OCI-LY7 (cell line): ENCODE data around the gene UFD1. TPM values are rescaled to one million over a fixed set of nuclear protein-coding genes. Genes with fewer than 3 reads are reported as not detected.
A peak's percentile ranks its signal among the peaks of the same experiment; 100 is the strongest.

Experiments used
- BruUV-seq: library from RNA; stranded (reverse); fragments of 400-500 nt; replicated peaks from 2 replicates; lab custom pipeline; 2021; lab: Mats Ljungman, UMichigan
- CTCF ChIA-PET: fragments of 300-600 bp; sonication (Branson Sonifier 250); formaldehyde crosslinking; loops from one replicate; lab custom pipeline; 2022; ENCODE audit warnings: antibody characterized with exemption; ENCODE audit not compliant: unreplicated experiment; lab: Charles Lee
- POLR2A ChIA-PET: fragments of 300-600 bp; sonication (Branson Sonifier 250); formaldehyde crosslinking; loops from one replicate; lab custom pipeline; 2022; ENCODE audit warnings: antibody characterized with exemption; lab: Charles Lee
- DNase-seq: peaks from one replicate; pipeline ENCODE4 v3.0.0-alpha.2; 2015; ENCODE audit warnings: low spot score
- H2AFZ ChIP-seq: fragments of 200-600 bp; sonication (generic), shearing (Covaris generic); 2 replicates; pipeline ENCODE4 v1.6.1; 2014; ENCODE audit warnings: mild to moderate bottlenecking, antibody characterized with exemption, low read length, moderate library complexity
- H3K27ac ChIP-seq: fragments of 200-600 bp; sonication (generic); 2 replicates; pipeline ENCODE4 v1.5.1; 2014; ENCODE audit warnings: mixed run types, low read depth, mild to moderate bottlenecking, moderate library complexity, low read length, inconsistent platforms; ENCODE audit not compliant: poor library complexity, severe bottlenecking
- H3K36me3 ChIP-seq: fragments of 200-600 bp; sonication (generic); 2 replicates; pipeline ENCODE4 v1.6.1; 2014; ENCODE audit warnings: mild to moderate bottlenecking, antibody characterized with exemption, low read length, moderate library complexity, mixed read lengths; ENCODE audit not compliant: insufficient read depth
- H3K4me1 ChIP-seq: fragments of 200-600 bp; sonication (generic); 2 replicates; pipeline ENCODE4 v1.5.1; 2014; ENCODE audit warnings: mild to moderate bottlenecking, low read length; ENCODE audit not compliant: insufficient read depth, poor library complexity, severe bottlenecking
- H3K4me2 ChIP-seq: fragments of 200-600 bp; sonication (generic); 2 replicates; pipeline ENCODE4 v1.6.1; 2014; ENCODE audit warnings: mild to moderate bottlenecking, low read length
- H3K4me3 ChIP-seq: fragments of 200-600 bp; sonication (generic); 2 replicates; pipeline ENCODE4 v1.5.1; 2014; ENCODE audit warnings: mild to moderate bottlenecking, low read depth, low read length; ENCODE audit not compliant: poor library complexity, severe bottlenecking
- H3K79me2 ChIP-seq: fragments of 200-600 bp; sonication (generic); 2 replicates; pipeline ENCODE4 v1.6.1; 2016; ENCODE audit warnings: low read depth, mild to moderate bottlenecking, low read length, moderate library complexity, mixed read lengths; ENCODE audit not compliant: insufficient read depth
- H3K9me2 ChIP-seq: fragments of 200-600 bp; sonication (generic); 2 replicates; pipeline ENCODE4 v1.6.1; 2016; ENCODE audit warnings: mild to moderate bottlenecking, low read length, mixed read lengths; ENCODE audit not compliant: insufficient read depth
- H3K9me3 ChIP-seq: fragments of 200-600 bp; sonication (generic); 2 replicates; pipeline ENCODE4 v1.6.1; 2014; ENCODE audit warnings: mild to moderate bottlenecking, mixed run types, low read length, mixed read lengths
- H4K20me1 ChIP-seq: fragments of 200-600 bp; sonication (generic); 2 replicates; pipeline ENCODE4 v1.6.1; 2014; ENCODE audit warnings: mild to moderate bottlenecking, antibody characterized with exemption, low read length, moderate library complexity, mixed read lengths; ENCODE audit not compliant: insufficient read depth
- CTCF ChIP-seq: fragments of 200-600 bp; sonication (generic); conservative IDR thresholded peaks from 2 replicates; pipeline ENCODE4 v1.5.1; 2014; ENCODE audit warnings: mild to moderate bottlenecking, antibody characterized with exemption, low read length, moderate library complexity, mixed read lengths
- EZH2phosphoT487 ChIP-seq: fragments of 200-600 bp; sonication (generic); IDR thresholded peaks from 2 replicates; pipeline ENCODE4 v1.6.1; 2018; ENCODE audit warnings: low read depth, borderline replicate concordance, mild to moderate bottlenecking, mixed run types, antibody characterized with exemption, low read length, moderate library complexity, mixed read lengths
- intact Hi-C: fragments of 100-400 bp; cut with micrococcal nuclease; formaldehyde crosslinking; loops from one replicate; pipeline ENCODE4 v1.10.0; 2022; ENCODE audit not compliant: unreplicated experiment
- total RNA-seq, 2 experiments: library from RNA; depleted of rRNA in 1 of 2; stranded (reverse); fragments of >200 nt in 1 of 2; shearing (Covaris generic) in 1 of 2; gene quantifications; 2 replicates each; pipeline ENCODE4 v1.2.3, GENCODE V29; 2014 to 2022

Gene UFD1
- total RNA-seq, 2 experiments from 2014 or later, result 60.1 to 70.8 TPM

- Histone ChIP-seq H3K36me3 (peaks cover 93% of the 10 kb centered on the region), H3K4me2 (no peak overlapping the region), H3K79me2 (no peaks in the 10 kb centered on the region), H3K27ac (no peak overlapping the region), H3K4me3 (no peak overlapping the region), H4K20me1 (no peaks in the 10 kb centered on the region), H3K9me3 (no peaks in the 10 kb centered on the region), H3K4me1 (no peaks in the 10 kb centered on the region), H3K9me2 (no peaks in the 10 kb centered on the region), H2AFZ (no peak overlapping the region)
- ChIA-PET POLR2A (interaction anchor here (0.6 kb wide), 1 partner anchor 60 kb away, joined by 3 read pairs; no protein-coding TSS in a partner anchor), CTCF (no interaction called here)
- BruUV-seq, result no TSS peak
- no peak for TF ChIP-seq EZH2phosphoT487
- 0 out of 2 replicates have a peak, but pooled peaks have one; percentile 29 for TF ChIP-seq CTCF
- intact Hi-C loops, result loop anchor here (5.0 kb wide), 1 partner anchor 137 kb away; no protein-coding TSS in a partner anchor
- peak; percentile 40 for DNase-seq
Observed at GRCh38 chr22:19495562-19496323, 16.8 kb upstream of the UFD1 start.

GRCh38 chr22:19494676-19495173, 15.7 kb upstream of the UFD1 start:
- TF ChIP-seq EZH2phosphoT487 (no peak), CTCF (no peak)
- ChIA-PET POLR2A (no interaction called here), CTCF (no interaction called here)
- H3K27ac ChIP-seq, result no peak overlapping the region
- peaks cover 2% of the 10 kb centered on the region; the same call in 1 of the 2 replicates for H4K20me1 ChIP-seq
- no peak for DNase-seq
- BruUV-seq, result no TSS peak
- intact Hi-C loops, result loop anchor here (5.0 kb wide), 1 partner anchor 138 kb away; no protein-coding TSS in a partner anchor
- no peaks in the 10 kb centered on the region for H3K4me1 ChIP-seq
- no peaks in the 10 kb centered on the region for H3K9me2 ChIP-seq
- no peak overlapping the region for H3K4me2 ChIP-seq
- H3K79me2 ChIP-seq, result peaks cover 3% of the 10 kb centered on the region; the same call in 1 of the 2 replicates
- peaks cover 91% of the 10 kb centered on the region for H3K36me3 ChIP-seq
- H2AFZ ChIP-seq, result no peak overlapping the region
- no peak overlapping the region for H3K4me3 ChIP-seq
- no peaks in the 10 kb centered on the region for H3K9me3 ChIP-seq
